WTC11 (cell line): ENCODE data around the gene TMEM214. TPM values are rescaled to one million over a fixed set of nuclear protein-coding genes. Genes with fewer than 3 reads are reported as not detected.

Experiments
- ATAC-seq: fragments of 200-7000 bp; cut with Tn5 transposase; 2 replicates; pipeline ENCODE4 v1.10.0; 2021; ENCODE audit warnings: mild to moderate bottlenecking, moderate library complexity
- CTCF ChIA-PET: fragments of 300-600 bp; sonication (Branson Sonifier 250); formaldehyde crosslinking; loops from one replicate; lab custom pipeline; 2021; ENCODE audit warnings: antibody characterized with exemption; lab: Charles Lee
- POLR2A ChIA-PET: fragments of 350-600 bp; sonication (Branson Sonifier 250); formaldehyde crosslinking; loops from one replicate; lab custom pipeline; 2021; ENCODE audit warnings: antibody characterized with exemption; lab: Charles Lee
- DNase-seq: peaks from one replicate; pipeline ENCODE4 v3.0.0; 2021; ENCODE audit warnings: low spot score
- H3K27ac Mint-ChIP-seq: 2 replicates; pipeline ENCODE4 v1.8.0; 2021; ENCODE audit warnings: mixed read lengths
- H3K27me3 Mint-ChIP-seq: 2 replicates; pipeline ENCODE4 v1.8.0; 2021; ENCODE audit warnings: low read depth, mild to moderate bottlenecking, moderate library complexity, mixed read lengths
- H3K36me3 Mint-ChIP-seq: 2 replicates; pipeline ENCODE4 v1.8.0; 2021; ENCODE audit warnings: mixed read lengths
- H3K4me1 Mint-ChIP-seq: 2 replicates; pipeline ENCODE4 v1.8.0; 2022; ENCODE audit warnings: mixed read lengths
- H3K4me3 Mint-ChIP-seq: 2 replicates; pipeline ENCODE4 v1.8.0; 2021; ENCODE audit warnings: mild to moderate bottlenecking, moderate library complexity, mixed read lengths
- H3K9me3 Mint-ChIP-seq: 2 replicates; pipeline ENCODE4 v1.8.0; 2021; ENCODE audit warnings: mixed read lengths
- CREB1 ChIP-seq: sonication (generic); formaldehyde crosslinking; IDR thresholded peaks from 2 replicates; pipeline ENCODE4 v1.8.0; 2023; ENCODE audit warnings: mild to moderate bottlenecking, missing genetic modification reagents
- CREM ChIP-seq: sonication (generic); formaldehyde crosslinking; IDR thresholded peaks from 2 replicates; pipeline ENCODE4 v1.8.1; 2022; ENCODE audit warnings: mild to moderate bottlenecking, missing genetic modification reagents, moderate library complexity
- ELF4 ChIP-seq: sonication (generic); formaldehyde crosslinking; IDR thresholded peaks from 2 replicates; pipeline ENCODE4 v1.8.1; 2022; ENCODE audit warnings: low read depth, mild to moderate bottlenecking, moderate library complexity, missing genetic modification reagents
- EMX1 ChIP-seq: fragments of 250-450 bp; sonication (Bioruptor Pico); IDR thresholded peaks from 2 replicates; pipeline ENCODE4 v1.8.0; 2021; ENCODE audit warnings: mild to moderate bottlenecking
- ESRRA ChIP-seq: sonication (generic); formaldehyde crosslinking; IDR thresholded peaks from 2 replicates; pipeline ENCODE4 v1.8.1; 2022; ENCODE audit warnings: mild to moderate bottlenecking, missing genetic modification reagents, borderline replicate concordance
- NR2C2 ChIP-seq: sonication (generic); formaldehyde crosslinking; IDR thresholded peaks from 2 replicates; pipeline ENCODE4 v1.8.0; 2022; ENCODE audit warnings: mild to moderate bottlenecking, missing genetic modification reagents
- SMAD3 ChIP-seq: sonication (generic); formaldehyde crosslinking; IDR thresholded peaks from 2 replicates; pipeline ENCODE4 v1.8.0; 2022; ENCODE audit warnings: missing genetic modification reagents, mild to moderate bottlenecking, borderline replicate concordance
- TP53 ChIP-seq: sonication (generic); formaldehyde crosslinking; IDR thresholded peaks from 2 replicates; pipeline ENCODE4 v1.8.1; 2023; ENCODE audit warnings: mild to moderate bottlenecking, missing genetic modification reagents
- ZNF138 ChIP-seq: sonication (generic); formaldehyde crosslinking; conservative IDR thresholded peaks from 2 replicates; pipeline ENCODE4 v1.8.1; 2022; ENCODE audit warnings: mild to moderate bottlenecking, moderate library complexity, missing genetic modification reagents
- ZNF219 ChIP-seq: sonication (generic); formaldehyde crosslinking; IDR thresholded peaks from 2 replicates; pipeline ENCODE4 v1.8.0; 2023; ENCODE audit warnings: missing genetic modification reagents, mild to moderate bottlenecking, borderline replicate concordance
- ZNF263 ChIP-seq: sonication (generic); formaldehyde crosslinking; IDR thresholded peaks from 2 replicates; pipeline ENCODE4 v1.8.1; 2022; ENCODE audit warnings: low read depth, mild to moderate bottlenecking, moderate library complexity, missing genetic modification reagents
- ZNF317 ChIP-seq: sonication (generic); formaldehyde crosslinking; IDR thresholded peaks from 2 replicates; pipeline ENCODE4 v1.8.1; 2023; ENCODE audit warnings: low read depth, mild to moderate bottlenecking, moderate library complexity, missing genetic modification reagents, borderline replicate concordance
- ZNF416 ChIP-seq: fragments of 250-450 bp; sonication (Bioruptor Pico); IDR thresholded peaks from 2 replicates; pipeline ENCODE4 v1.9.0; 2021; ENCODE audit warnings: mild to moderate bottlenecking, inconsistent platforms
- total RNA-seq: library from RNA; stranded (reverse); gene quantifications from 3 replicates; pipeline ENCODE4 v1.2.3, GENCODE V29; 2021
- TF ChIP-seq, protein P1 (sequence below): fragments of 250-450 bp; sonication (Bioruptor Pico); IDR thresholded peaks from 2 replicates; pipeline ENCODE4 v1.9.0; 2021; ENCODE audit warnings: mild to moderate bottlenecking
- TF ChIP-seq, protein P2 (sequence below): sonication (generic); formaldehyde crosslinking; IDR thresholded peaks from 2 replicates; pipeline ENCODE4 v1.8.1; 2022; ENCODE audit warnings: low read depth, mild to moderate bottlenecking, moderate library complexity, missing genetic modification reagents, borderline replicate concordance
- TF ChIP-seq, protein P3 (sequence below): sonication (generic); formaldehyde crosslinking; IDR thresholded peaks from 2 replicates; pipeline ENCODE4 v1.8.1; 2022; ENCODE audit warnings: low read depth, missing genetic modification reagents, borderline replicate concordance
- TF ChIP-seq, protein P4 (sequence below): sonication (generic); formaldehyde crosslinking; IDR thresholded peaks from 2 replicates; pipeline ENCODE4 v1.8.0; 2023; ENCODE audit warnings: missing genetic modification reagents
- TF ChIP-seq, protein P5 (sequence below): sonication (generic); formaldehyde crosslinking; IDR thresholded peaks from 2 replicates; pipeline ENCODE4 v1.8.1; 2023; ENCODE audit warnings: mild to moderate bottlenecking, missing genetic modification reagents
- TF ChIP-seq, protein P6 (sequence below): fragments of 250-450 bp; sonication (Bioruptor Pico); IDR thresholded peaks from 2 replicates; pipeline ENCODE4 v1.9.0; 2021; ENCODE audit warnings: moderate library complexity, mild to moderate bottlenecking, inconsistent platforms, borderline replicate concordance
- TF ChIP-seq, protein P7 (sequence below): sonication (generic); formaldehyde crosslinking; IDR thresholded peaks from 2 replicates; pipeline ENCODE4 v1.8.0; 2022; ENCODE audit warnings: mild to moderate bottlenecking, missing genetic modification reagents
- TF ChIP-seq, protein P8 (sequence below): sonication (generic); formaldehyde crosslinking; IDR thresholded peaks from 2 replicates; pipeline ENCODE4 v1.8.1; 2022; ENCODE audit warnings: mild to moderate bottlenecking, moderate library complexity, missing genetic modification reagents

The TMEM214 gene
- total RNA-seq, 1 experiment from 2014 or later: 57.1 TPM

DNA sequence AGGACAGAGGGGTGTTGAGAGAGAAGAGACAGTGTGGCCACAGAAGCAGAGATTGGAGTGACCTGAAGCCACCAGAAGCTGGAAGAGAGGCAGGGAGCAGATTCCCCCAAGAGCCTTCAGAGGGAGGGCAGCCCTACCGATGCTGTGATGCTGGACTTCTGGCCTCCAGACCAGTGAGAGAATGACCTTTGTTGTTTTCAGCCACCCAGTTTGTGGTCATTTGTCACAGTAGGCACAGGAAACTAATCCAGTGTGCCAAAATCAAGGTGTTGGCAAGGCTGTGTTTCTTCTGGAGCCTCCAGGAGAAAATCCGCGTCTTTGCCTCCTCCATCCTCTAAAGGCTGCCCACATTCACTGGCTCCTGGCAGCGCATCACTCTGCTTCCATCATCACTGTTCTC is 47.0 kb upstream of the TMEM214 start (continued):
- TF ChIP-seq, protein P1, sequence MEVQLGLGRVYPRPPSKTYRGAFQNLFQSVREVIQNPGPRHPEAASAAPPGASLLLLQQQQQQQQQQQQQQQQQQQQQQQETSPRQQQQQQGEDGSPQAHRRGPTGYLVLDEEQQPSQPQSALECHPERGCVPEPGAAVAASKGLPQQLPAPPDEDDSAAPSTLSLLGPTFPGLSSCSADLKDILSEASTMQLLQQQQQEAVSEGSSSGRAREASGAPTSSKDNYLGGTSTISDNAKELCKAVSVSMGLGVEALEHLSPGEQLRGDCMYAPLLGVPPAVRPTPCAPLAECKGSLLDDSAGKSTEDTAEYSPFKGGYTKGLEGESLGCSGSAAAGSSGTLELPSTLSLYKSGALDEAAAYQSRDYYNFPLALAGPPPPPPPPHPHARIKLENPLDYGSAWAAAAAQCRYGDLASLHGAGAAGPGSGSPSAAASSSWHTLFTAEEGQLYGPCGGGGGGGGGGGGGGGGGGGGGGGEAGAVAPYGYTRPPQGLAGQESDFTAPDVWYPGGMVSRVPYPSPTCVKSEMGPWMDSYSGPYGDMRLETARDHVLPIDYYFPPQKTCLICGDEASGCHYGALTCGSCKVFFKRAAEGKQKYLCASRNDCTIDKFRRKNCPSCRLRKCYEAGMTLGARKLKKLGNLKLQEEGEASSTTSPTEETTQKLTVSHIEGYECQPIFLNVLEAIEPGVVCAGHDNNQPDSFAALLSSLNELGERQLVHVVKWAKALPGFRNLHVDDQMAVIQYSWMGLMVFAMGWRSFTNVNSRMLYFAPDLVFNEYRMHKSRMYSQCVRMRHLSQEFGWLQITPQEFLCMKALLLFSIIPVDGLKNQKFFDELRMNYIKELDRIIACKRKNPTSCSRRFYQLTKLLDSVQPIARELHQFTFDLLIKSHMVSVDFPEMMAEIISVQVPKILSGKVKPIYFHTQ: no peak
- TF ChIP-seq ZNF263 (CRISPR knock-in tag) (no peak), ZNF219 (CRISPR knock-in tag) (no peak), SMAD3 (CRISPR knock-in tag) (no peak), CREB1 (CRISPR knock-in tag) (no peak), ZNF138 (CRISPR knock-in tag) (no peak), CREM (CRISPR knock-in tag) (no peak), NR2C2 (no peak)
- TF ChIP-seq, protein P2, sequence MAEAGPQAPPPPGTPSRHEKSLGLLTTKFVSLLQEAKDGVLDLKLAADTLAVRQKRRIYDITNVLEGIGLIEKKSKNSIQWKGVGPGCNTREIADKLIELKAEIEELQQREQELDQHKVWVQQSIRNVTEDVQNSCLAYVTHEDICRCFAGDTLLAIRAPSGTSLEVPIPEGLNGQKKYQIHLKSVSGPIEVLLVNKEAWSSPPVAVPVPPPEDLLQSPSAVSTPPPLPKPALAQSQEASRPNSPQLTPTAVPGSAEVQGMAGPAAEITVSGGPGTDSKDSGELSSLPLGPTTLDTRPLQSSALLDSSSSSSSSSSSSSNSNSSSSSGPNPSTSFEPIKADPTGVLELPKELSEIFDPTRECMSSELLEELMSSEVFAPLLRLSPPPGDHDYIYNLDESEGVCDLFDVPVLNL (CRISPR knock-in tag): no peak
- TF ChIP-seq, protein P3, sequence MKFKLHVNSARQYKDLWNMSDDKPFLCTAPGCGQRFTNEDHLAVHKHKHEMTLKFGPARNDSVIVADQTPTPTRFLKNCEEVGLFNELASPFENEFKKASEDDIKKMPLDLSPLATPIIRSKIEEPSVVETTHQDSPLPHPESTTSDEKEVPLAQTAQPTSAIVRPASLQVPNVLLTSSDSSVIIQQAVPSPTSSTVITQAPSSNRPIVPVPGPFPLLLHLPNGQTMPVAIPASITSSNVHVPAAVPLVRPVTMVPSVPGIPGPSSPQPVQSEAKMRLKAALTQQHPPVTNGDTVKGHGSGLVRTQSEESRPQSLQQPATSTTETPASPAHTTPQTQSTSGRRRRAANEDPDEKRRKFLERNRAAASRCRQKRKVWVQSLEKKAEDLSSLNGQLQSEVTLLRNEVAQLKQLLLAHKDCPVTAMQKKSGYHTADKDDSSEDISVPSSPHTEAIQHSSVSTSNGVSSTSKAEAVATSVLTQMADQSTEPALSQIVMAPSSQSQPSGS (CRISPR knock-in tag): no peak
- TF ChIP-seq, protein P4, sequence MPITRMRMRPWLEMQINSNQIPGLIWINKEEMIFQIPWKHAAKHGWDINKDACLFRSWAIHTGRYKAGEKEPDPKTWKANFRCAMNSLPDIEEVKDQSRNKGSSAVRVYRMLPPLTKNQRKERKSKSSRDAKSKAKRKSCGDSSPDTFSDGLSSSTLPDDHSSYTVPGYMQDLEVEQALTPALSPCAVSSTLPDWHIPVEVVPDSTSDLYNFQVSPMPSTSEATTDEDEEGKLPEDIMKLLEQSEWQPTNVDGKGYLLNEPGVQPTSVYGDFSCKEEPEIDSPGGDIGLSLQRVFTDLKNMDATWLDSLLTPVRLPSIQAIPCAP: no peak

DNA sequence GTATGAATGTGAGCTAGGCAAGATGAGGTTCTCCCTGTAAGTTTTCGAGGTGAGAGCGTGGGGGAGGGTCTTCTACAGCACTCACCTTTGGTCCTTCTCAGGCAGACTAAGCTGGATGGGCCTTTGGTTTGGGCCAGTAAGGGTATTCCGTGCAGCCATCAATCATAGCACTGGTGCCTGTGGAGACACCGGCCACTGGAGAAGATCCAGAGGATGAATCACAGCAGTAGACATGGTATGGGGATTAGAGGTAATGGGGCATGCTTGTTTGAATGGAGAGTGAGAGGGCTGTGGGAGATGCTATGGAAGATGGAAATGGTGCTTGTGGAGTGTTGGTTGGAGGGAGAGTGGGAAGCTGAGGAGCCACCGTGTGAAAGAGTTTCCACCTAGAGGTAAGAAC is 46.2 kb upstream of the TMEM214 start:
- no peak overlapping the region for H3K4me3 Mint-ChIP-seq
- POLR2A ChIA-PET: no interaction called here
- H3K36me3 Mint-ChIP-seq: no peaks in the 10 kb centered on the region
- TF ChIP-seq, protein P5, sequence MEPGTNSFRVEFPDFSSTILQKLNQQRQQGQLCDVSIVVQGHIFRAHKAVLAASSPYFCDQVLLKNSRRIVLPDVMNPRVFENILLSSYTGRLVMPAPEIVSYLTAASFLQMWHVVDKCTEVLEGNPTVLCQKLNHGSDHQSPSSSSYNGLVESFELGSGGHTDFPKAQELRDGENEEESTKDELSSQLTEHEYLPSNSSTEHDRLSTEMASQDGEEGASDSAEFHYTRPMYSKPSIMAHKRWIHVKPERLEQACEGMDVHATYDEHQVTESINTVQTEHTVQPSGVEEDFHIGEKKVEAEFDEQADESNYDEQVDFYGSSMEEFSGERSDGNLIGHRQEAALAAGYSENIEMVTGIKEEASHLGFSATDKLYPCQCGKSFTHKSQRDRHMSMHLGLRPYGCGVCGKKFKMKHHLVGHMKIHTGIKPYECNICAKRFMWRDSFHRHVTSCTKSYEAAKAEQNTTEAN (CRISPR knock-in tag): no peak
- DNase-seq (no peak), ATAC-seq (no peak)
- no peaks in the 10 kb centered on the region for H3K9me3 Mint-ChIP-seq
- CTCF ChIA-PET: interaction anchor here (2.1 kb wide), 1 partner anchor 30 kb away, joined by 8 read pairs; no protein-coding TSS in a partner anchor
- no peaks in the 10 kb centered on the region for H3K27me3 Mint-ChIP-seq
- no peaks in the 10 kb centered on the region for H3K4me1 Mint-ChIP-seq
- no peak overlapping the region for H3K27ac Mint-ChIP-seq

DNA sequence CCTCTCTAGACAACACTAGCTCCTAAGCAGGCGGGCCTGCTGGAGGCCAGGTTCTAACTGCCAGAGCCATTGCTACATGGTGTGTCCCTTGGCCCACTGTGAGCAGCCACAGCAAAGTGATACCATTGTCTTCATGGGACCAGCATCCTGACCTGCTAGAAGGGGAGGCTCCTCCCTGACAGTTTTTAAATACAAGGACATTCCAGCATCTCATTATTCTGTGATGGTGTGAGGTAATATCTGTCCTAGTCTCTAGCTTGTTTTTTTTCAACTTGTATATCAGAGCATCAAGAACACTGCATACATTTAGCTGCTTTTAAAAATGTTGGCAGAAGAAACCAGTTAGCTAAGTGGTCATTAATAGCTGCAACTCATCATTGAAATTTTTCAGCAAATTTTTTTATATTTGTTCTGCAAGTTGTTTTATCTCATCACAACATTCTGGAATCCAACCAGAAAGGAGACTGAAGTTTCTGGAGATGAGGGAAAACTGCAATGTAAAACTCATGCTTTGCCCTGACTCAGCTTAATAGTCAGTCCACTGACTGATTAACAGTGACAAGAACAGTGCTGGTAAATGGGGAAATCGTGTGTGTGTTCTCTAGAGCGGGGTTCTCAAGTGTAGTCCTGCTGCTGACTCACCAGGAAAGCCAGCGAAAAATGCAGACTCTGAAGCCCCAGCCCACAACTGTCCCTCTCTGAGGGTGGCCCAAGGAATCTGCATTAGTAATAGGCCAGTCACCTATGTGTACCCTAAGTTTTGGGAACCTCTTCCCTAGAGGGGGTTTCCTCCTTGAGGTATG is 44.5 kb upstream of the TMEM214 start:
- Mint-ChIP-seq H3K9me3 (no peaks in the 10 kb centered on the region), H3K27ac (no peak overlapping the region), H3K4me3 (no peak overlapping the region), H3K27me3 (no peaks in the 10 kb centered on the region), H3K36me3 (no peaks in the 10 kb centered on the region), H3K4me1 (no peaks in the 10 kb centered on the region)
- POLR2A ChIA-PET: interaction anchor here (0.6 kb wide), 1 partner anchor 33 kb away, joined by 3 read pairs; no protein-coding TSS in a partner anchor
- no peak for ATAC-seq
- DNase-seq: no peak
- CTCF ChIA-PET: interaction anchor here (0.7 to 2.1 kb wide), 5 partner anchors 26 to 142 kb away, joined by 3 to 8 read pairs (median 4); no protein-coding TSS in a partner anchor
- TF ChIP-seq ESRRA (CRISPR knock-in tag): no peak
- no peak for TF ChIP-seq ZNF317
- no peak for TF ChIP-seq ZNF416 (CRISPR knock-in tag)
- TF ChIP-seq, protein P6, sequence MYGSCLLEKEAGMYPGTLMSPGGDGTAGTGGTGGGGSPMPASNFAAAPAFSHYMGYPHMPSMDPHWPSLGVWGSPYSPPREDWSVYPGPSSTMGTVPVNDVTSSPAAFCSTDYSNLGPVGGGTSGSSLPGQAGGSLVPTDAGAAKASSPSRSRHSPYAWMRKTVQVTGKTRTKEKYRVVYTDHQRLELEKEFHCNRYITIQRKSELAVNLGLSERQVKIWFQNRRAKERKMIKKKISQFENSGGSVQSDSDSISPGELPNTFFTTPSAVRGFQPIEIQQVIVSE: no peak
- TF ChIP-seq, protein P7, sequence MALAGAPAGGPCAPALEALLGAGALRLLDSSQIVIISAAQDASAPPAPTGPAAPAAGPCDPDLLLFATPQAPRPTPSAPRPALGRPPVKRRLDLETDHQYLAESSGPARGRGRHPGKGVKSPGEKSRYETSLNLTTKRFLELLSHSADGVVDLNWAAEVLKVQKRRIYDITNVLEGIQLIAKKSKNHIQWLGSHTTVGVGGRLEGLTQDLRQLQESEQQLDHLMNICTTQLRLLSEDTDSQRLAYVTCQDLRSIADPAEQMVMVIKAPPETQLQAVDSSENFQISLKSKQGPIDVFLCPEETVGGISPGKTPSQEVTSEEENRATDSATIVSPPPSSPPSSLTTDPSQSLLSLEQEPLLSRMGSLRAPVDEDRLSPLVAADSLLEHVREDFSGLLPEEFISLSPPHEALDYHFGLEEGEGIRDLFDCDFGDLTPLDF (CRISPR knock-in tag): no peak
- TF ChIP-seq, protein P8, sequence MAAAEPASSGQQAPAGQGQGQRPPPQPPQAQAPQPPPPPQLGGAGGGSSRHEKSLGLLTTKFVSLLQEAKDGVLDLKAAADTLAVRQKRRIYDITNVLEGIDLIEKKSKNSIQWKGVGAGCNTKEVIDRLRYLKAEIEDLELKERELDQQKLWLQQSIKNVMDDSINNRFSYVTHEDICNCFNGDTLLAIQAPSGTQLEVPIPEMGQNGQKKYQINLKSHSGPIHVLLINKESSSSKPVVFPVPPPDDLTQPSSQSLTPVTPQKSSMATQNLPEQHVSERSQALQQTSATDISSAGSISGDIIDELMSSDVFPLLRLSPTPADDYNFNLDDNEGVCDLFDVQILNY (CRISPR knock-in tag): no peak
- TF ChIP-seq ELF4 (CRISPR knock-in tag): no peak
- TF ChIP-seq EMX1 (CRISPR knock-in tag): no peak
- no peak for TF ChIP-seq TP53 (CRISPR knock-in tag)
- TF ChIP-seq, protein P4: no peak
